ENCODE results near the gene FOSL1.

Gene FOSL1

GRCh38 chr11:65872586-65873317 lies 27.4 kb downstream of the FOSL1 start, which contains the start of gene EFEMP2:
Gene EFEMP2 (minus strand): TSS chr11:65872800. CDS start chr11:65872354, 446 bp downstream.
- TF ChIP-seq CTCF (conservative IDR thresholded peaks at IDR 0.05) = no peak
- H3K27ac ChIP-seq = peak within 1 kb of the TSS; percentile 72

GRCh38 chr11:65871811-65872548 lies 28.2 kb downstream of the FOSL1 start:
- no peak for TF ChIP-seq CTCF (conservative IDR thresholded peaks at IDR 0.05)
- H3K27ac ChIP-seq = peak overlapping the region; percentile 4; the same call in 1 of the 2 replicates

- no peak for TF ChIP-seq CTCF (conservative IDR thresholded peaks at IDR 0.05)
- peak overlapping the region; percentile 4; the same call in 1 of the 2 replicates for H3K27ac ChIP-seq
Measured at GRCh38 chr11:65870706-65871681, 29.2 kb downstream of the FOSL1 start.

GRCh38 chr11:65870307-65870658 lies 29.9 kb downstream of the FOSL1 start:
- H3K27ac ChIP-seq = peak overlapping the region; percentile 4; the same call in 1 of the 2 replicates
- no peak for TF ChIP-seq CTCF (conservative IDR thresholded peaks at IDR 0.05)

- TF ChIP-seq CTCF (conservative IDR thresholded peaks at IDR 0.05) = no peak
- no peak overlapping the region; the same call in 1 of the 2 replicates for H3K27ac ChIP-seq
Measured at GRCh38 chr11:65869643-65870306, 30.4 kb downstream of the FOSL1 start.

GRCh38 chr11:65868907-65869306 lies 31.3 kb downstream of the FOSL1 start:
- H3K27ac ChIP-seq = no peak overlapping the region
- TF ChIP-seq CTCF (conservative IDR thresholded peaks at IDR 0.05) = no peak

Data from VCaP (cell line).